Transverse colon (tissue), 4 donors: ENCODE measurements around the gene PNMA8C.
"Not testable (repeated sequence)": the region's sequence is repeated elsewhere in the genome, so short reads cannot be mapped to it uniquely, and the experiment has no call there.

ENCODE experiments used
- CTCF ChIP-seq, 5 experiments: fragments of 200-600 bp in 3 of 5; fragments of 450-650 bp in 2 of 5; sonication (generic) in 3 of 5; IDR thresholded peaks; 1 replicate in 2 of 5; 2 replicates in 3 of 5; pipeline ENCODE4 v1.5.1; 2016 to 2017; ENCODE audit warnings: antibody characterized with exemption in 5 of 5, inconsistent platforms in 3 of 5, mild to moderate bottlenecking in 2 of 5, moderate library complexity in 1 of 5
- EP300 ChIP-seq: sonication (generic); formaldehyde crosslinking; IDR thresholded peaks from one replicate; pipeline ENCODE4 v1.6.1; 2017; ENCODE audit warnings: antibody characterized with exemption, low read depth
- POLR2A ChIP-seq: fragments of 450-650 bp; IDR thresholded peaks from one replicate; pipeline ENCODE4 v1.6.1; 2016; ENCODE audit warnings: antibody characterized with exemption, mild to moderate bottlenecking, moderate library complexity
- POLR2AphosphoS5 ChIP-seq, 3 donors: sonication (generic); formaldehyde crosslinking; IDR thresholded peaks; one replicate each; pipeline ENCODE4 v1.6.1; 2016; ENCODE audit warnings: antibody characterized with exemption in 3 of 3

- not testable (repeated sequence) for TF ChIP-seq CTCF (IDR thresholded peaks at IDR 0.05); POLR2A; EP300; POLR2AphosphoS5 (IDR thresholded peaks at IDR 0.05)
These were observed 12.7 kb downstream of the PNMA8C start for GRCh38 chr19:46415804-46416709.
